HG03575 (cell line): ENCODE data around the gene CDH4.

ENCODE experiments used
- ATAC-seq: cut with Tn5 transposase; IDR thresholded peaks from one replicate; pipeline ENCODE4 v1.9.1; 2021; ENCODE audit not compliant: unreplicated experiment, insufficient number of reproducible peaks, low FRiP score; ENCODE audit errors: extremely low read depth

CDH4 gene

DNA sequence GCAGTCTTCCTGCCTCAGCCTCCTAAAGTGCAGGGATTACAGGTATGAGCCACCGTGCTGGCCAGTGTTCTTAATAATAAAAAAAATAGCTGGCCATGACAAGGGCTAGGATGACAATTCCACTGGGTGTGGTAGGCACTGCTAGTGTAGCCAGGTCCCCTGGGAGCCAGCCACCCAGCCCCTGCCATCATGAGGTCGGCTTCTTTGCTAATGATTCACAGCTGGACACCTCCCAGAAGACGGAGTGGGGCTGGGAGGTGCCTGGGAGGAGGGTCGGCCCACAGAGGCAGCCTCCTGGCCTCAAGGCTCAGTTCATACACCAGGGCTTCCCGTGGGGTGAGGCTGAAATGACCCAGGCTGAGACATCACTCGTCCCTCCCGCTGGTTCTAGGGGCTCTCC lies 583.2 kb downstream of the CDH4 start:
- no peak for ATAC-seq

DNA sequence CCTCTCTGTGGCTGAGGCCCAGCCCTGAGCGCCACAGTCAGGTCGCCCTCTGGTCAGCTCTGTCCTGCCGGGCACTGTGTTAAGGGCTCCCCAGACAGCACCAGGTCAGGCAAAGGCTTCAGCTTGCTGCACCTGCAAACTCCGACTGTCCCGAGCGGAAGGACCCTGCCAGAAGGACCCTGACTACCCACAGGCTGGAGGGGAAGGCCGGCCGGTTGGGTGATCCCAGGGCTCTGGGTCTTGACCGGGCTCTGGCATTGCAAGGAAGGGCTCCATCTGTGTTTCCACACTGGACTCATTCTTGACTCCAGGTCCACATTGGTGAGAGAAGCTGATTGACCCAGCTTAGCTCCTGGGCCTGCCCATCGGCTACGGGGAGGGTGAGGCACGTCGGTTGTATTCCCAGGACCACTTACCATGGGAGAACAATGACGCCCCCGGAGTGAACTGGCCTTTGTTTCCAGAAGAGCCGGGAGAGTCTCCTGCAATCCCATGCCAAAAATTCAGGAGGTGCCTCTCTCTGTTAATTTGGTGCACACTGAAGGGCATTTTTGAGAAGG lies 583.8 kb downstream of the CDH4 start:
- ATAC-seq, result no peak

DNA sequence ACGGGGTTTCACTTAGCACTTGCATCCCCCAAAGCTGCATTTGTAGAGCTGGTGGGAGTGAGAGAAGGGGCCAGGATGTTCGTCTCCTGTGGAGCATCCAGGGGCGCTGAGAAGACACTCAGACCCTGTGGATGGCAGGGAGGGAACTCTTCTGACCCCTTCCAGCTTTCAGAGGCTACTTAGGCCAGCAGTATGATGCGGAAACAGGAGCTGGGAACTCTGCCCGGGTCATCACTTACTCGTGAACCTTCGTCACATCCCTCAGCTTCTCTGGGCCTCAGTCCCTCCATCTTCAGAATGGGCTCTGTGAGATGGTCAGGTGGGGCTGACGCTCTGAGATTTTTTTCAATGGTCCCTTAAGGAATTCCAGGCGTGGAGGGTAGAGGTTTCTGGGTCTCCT lies 585.1 kb downstream of the CDH4 start:
- ATAC-seq, result no peak

DNA sequence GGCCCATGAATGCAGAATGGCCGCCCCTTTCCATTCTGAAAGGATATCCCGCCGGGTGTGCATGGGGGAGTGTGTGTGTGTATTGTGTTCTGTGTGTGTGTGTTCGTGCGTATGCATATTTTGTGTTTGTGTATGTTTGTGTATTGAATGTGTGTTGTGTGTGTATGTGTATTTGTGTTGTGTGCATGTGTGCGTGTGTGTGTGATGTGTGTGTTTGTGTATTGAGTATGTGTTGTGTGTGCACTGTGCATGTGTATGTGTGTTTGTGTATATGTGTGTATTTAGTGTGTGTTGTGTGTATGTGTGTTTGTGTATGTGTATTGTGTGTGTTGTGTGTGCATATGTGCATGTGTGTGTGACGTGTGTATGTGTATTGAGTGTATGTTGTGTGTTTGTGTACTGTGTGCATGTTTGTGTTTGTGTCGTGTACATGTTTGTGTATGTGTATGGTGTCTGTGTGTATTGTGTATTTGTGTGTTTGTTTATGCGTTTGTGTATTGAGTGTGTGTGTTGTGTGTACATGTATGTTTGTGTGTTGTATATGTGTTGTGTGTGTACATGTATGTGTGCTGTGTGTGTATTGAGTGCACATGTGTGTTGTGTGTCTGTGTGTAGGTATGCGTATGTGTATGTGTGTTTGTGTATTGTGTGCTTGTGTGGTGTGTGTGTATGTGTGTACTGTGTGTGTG lies 587.3 kb downstream of the CDH4 start:
- ATAC-seq, result no peak

DNA sequence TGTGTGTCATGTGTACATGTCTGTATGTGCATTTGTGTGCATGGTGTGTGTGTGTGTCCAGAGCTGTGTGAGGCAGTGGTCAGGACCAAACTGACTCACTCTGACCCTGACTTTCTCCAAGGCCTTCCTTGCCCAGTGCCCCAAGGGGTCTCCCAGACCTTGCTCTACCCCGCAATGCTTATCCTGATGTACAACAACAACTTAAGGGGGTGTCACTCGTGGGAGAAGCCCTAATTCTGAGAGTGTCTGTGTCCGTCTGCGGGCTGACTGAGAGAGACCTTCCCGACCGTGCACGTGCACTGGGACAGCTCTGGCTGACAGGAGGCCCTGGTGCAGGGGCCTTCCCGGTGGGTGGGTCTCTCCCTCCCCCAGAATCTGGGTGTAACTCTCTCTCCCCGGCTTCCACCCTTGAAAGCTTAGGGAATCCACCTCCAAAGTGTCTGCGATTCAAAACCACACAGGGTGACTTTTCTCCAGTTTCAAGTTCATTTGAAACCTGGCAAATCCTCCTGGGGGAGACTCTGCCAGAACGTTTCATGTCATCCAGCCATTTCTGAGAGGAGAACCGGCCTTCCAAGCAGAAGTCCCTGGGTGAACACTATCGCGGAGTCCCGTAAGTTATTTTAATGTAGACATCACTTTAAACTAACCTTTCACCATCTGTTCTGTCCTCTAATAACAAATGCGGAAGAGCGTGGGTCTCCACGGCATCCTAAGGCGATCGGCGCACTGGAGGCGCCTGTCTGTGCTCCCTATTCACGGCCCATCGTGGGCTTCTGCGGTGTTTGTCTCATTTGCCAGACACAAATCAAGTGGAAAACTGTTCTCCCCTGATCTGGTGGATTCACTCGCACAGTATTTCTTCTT lies 588.1 kb downstream of the CDH4 start:
- no peak for ATAC-seq

DNA sequence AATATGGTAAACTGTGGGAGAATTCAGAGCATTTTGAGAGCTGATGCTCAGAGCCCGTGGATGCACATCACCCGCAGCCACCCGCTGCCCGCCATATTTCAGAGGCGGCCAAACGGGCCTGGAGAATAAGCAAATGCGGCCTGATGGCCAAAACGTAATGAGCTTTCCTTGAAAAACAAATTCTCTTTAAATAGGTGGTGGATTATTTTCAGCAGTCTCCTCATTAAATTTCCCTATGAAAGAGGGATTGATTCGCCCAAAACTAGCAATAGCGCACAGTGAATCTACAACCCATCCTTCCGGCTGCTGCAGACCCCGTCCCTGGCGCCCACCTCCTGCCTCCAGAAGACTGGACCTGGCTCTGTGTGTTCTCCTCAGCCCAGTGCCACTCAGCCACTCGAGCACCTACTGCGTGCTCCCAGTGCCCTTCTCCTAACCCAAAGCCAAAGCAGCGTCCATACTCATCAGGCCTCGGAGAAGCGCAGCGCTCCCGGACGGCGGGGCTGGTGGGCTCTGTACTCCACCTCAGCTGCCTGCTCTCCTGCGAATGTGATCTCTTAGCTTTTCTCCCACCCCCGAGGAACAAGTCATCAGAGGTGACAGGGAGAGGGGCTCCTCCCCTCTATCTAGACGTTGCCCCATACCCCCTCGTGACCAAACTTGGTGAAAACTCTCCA lies 588.9 kb downstream of the CDH4 start:
- no peak for ATAC-seq

DNA sequence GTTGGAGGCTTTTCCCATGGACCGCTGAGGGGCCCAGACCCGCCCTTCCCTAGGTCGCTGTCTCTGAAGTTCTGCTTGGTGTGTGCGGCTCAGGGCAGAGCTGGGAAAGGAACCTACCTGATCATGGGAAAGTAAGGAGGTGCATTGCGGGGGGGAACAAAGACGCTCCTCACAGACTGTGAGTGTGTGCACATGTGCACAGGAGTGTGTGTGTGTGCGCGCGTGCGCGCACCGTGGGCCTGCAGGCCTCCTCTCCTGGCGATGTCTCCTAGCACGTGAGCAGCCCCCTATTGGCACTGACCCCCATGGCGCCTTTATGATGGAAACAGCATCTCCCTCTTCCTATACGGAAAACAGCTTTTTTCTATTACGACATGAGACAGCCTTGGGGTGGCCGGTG lies 589.5 kb downstream of the CDH4 start:
- no peak for ATAC-seq

DNA sequence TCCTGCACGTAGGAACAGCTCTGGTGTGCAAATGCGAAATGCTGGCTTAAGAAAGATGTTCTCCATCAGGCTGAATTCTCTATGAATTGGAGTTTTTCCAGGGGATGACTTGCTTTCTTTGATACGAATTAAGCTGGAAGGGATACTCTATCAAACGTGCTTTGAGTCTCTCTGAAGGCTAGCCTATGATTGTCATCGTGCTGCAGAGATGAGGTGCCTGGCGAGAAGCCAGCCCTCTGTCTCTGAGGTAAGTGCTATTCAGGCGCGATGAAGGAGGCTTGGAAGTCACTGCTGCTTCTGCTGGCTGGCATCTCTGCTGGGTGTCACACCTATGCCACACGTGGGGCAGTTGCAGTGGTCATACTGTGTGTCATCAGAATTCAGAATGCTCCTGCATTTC lies 589.9 kb downstream of the CDH4 start:
- ATAC-seq, result no peak

DNA sequence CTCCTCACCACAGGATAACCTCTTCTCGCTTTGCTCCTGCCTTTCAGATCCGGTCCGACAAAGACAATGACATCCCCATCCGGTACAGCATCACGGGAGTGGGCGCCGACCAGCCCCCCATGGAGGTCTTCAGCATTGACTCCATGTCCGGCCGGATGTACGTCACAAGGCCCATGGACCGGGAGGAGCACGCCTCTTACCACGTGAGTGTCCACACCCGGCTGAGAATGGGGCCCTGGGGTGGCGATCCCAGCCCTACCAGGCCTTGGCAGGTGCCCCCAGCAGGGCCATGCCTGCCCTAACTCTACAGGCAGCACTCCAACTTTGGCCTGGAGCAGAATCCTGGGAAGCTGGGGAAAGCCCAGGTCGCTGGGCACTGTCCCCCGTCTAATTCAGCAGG lies 592.6 kb downstream of the CDH4 start:
- no peak for ATAC-seq

DNA sequence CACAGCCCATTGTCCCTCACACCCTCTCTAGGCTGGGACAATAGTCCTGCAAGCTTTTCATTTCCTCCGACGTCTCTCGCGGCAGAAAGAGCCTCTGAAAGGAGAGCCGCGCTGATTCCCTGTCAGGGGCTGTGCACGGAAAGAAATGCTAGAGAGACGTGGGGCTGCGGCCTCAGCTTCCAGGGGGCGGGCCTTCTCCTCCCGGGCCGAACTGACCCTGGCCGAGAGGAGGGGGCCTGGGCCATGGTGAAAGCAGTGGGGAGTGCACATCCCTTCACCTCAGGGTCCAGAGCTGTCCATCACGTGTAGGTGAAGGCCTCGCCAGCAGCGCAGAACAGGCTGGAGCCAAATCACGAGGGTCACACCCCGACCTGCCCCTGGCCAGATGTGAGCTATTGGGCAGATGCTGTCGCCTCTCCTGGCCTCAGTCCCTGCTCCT lies 593.2 kb downstream of the CDH4 start:
- ATAC-seq, result no peak

DNA sequence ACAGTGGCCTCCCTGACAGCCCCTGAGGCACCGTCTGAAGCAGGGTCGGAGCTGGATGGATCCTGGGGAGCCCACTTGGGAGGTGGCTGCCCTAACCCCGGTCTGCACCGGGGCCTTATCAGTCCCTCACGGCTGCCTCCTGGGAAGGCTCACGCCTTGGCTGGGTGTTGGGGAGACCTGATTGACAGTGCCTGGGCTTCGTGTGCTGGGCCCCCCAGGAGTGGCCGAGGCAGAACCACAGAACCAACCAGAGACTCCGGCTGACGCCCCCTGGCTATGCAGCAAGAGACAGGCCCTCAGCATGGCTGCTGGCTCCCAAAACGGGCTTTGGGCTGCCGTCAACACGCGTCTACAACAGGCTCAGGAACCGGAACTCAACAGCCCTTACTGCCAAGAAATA lies 594.0 kb downstream of the CDH4 start:
- ATAC-seq, result no peak

DNA sequence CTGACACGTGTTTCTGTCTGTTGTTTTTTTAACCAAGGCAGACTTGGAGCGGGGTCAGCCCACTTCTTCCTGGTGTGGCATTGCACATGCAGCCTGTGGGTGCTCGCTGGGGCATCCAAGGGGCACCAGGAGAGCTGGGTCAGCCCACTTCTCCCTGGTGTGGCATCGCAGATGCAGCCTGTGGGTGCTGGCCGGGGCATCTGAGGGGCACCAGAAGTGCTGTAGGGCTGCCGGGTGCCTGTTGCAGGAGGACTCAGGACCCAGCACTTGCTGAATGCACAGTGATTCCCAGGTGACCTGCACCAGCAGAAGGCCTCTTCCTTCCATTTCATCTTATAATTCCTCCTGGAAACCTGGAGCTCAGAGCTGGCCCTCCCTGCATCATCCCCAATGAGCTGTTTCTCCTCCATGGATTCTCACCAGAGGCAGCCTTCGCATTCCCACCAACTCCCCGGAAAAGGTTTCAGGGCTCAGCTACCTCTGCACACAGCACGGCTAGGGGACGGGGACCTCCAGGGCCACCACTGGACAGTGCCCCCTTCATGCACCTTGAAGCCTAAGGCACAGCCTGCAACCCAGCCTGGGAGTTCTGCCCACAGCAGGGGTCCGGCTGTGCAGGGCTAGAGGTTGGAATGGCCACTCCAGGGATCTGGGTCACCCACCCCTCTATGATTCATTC lies 594.8 kb downstream of the CDH4 start:
- ATAC-seq, result no peak

DNA sequence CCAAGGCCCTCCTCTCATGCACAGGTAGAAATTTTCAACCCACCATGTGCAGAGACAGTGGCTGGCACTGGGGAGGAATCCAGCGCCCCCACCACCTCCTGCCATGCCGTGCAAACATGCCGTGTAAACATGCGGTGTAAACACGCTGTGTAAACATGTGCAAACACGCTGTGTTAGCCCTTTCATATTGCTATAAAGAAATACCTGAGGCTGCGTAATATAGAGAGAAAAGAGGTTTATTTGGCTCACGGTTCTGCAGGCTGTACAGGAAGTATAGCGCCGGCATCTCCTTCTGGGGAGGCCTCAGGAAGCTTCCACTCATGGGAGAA lies 595.3 kb downstream of the CDH4 start:
- ATAC-seq, result no peak

DNA sequence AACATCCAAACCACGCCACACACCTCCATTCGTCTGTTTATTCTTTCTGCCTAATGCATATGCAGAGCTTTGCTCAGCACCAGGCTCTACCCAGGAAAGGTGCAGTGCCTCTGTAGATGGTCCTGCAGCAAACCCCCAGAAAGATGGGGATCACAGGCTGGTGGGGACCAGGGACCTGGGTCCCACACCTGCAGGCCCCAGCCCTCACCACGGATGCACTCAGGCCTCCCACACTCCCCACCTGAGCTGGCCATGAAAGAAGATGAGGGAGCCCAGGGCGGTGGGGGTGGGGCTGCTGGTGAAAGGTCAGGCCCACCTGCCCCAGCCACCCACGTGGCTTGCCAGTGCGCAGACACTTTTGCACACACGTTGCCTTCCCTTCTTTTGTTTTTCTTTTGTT lies 595.9 kb downstream of the CDH4 start:
- no peak for ATAC-seq

DNA sequence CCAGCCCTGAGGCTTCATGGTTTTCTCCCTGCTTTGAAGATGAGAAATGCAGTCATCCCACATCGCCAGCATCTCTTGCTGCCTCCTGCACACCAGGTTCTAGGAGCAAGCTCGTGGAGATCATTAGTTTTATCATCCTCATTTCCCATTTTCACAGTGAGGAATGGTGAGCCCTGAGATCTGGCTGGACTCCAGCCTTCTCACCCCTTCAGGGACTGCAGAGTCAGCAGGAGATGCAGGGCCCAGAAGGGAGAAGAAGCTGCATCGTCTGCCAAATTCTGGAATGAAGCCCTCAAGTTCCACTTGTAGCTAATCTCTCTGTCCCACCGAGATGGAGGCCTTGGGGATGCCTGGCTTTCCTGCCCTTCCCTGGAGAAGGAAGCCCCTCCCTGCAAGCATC lies 596.8 kb downstream of the CDH4 start:
- no peak for ATAC-seq

DNA sequence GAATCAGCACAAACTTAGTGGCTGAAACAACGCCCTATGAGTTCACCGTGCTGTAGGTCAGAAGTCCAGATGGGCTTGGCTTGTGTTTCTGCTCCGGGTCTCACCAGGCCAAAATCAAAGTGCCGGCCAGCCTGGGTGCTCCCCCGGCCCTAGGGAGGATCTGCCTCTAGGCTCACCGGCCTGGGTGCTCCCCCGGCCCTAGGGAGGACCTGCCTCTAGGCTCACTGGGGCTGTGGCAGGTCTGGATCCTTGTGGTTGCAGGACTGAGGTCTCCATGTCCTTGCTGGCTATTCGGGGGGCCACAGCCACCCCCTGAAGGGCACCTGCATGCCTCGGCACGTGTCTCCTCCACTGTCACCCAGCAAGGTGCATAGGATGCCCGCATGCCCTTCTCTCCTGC lies 597.3 kb downstream of the CDH4 start:
- no peak for ATAC-seq

DNA sequence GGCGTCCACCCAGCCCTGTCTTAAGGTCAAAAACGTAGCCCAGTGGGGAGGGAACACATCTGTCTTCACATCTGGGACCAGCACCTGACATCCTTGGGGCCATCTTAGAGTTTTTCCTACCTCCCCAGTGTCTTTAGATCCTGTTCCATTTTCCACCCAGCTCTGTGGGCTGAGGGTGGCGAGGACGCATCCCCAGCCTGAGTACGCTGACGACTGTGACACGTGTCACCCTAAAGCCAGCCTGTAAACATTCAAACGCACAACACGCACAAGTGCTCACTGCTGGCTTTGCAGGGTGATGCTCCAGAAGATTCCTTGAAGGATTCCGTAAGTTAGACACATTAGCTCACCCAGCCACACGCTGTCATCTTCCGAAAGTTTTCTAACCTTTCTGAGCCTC lies 597.8 kb downstream of the CDH4 start:
- ATAC-seq, result no peak

DNA sequence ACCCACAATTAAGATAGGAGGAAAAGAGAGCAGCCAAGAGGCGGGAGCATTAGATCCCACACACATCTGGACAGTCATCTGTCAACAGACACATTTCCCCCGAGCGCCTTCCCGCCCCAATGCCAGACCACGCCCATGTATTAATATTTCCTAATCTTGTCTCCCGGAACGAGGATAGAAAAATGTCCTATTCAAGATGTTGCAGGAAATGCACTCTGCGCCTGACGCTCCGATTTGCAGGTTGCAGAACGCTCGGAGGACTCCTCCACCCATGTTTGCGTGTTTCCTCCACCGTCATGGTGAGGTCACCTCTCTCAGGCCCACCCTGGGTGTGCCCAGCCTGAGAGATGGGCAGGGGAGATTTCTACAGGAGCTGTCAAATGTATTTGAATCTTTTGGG lies 598.4 kb downstream of the CDH4 start:
- no peak for ATAC-seq
